Esophagus muscularis mucosa (tissue), 4 donors: Measurements from ENCODE around the gene RBM15.

ENCODE experiments used
- EP300 ChIP-seq: sonication (generic); formaldehyde crosslinking; IDR thresholded peaks from one replicate; pipeline ENCODE4 v1.6.1; 2017; ENCODE audit warnings: antibody characterized with exemption
- POLR2A ChIP-seq: fragments of 450-650 bp; IDR thresholded peaks from one replicate; pipeline ENCODE4 v1.6.1; 2017; ENCODE audit warnings: antibody characterized with exemption, moderate library complexity, mild to moderate bottlenecking, low read depth
- TF ChIP-seq, protein P1 (sequence below), 3 experiments: fragments of 200-600 bp in 2 of 3; fragments of 450-650 bp in 1 of 3; sonication (generic) in 2 of 3; IDR thresholded peaks; one replicate each; pipeline ENCODE4 v1.5.1; 2017 to 2019; ENCODE audit warnings: antibody characterized with exemption in 3 of 3, mild to moderate bottlenecking in 2 of 3, moderate library complexity in 1 of 3

GRCh38 chr1:110328274-110328673 lies 10.9 kb upstream of the RBM15 start:
- no peak for TF ChIP-seq EP300
- TF ChIP-seq, protein P1, sequence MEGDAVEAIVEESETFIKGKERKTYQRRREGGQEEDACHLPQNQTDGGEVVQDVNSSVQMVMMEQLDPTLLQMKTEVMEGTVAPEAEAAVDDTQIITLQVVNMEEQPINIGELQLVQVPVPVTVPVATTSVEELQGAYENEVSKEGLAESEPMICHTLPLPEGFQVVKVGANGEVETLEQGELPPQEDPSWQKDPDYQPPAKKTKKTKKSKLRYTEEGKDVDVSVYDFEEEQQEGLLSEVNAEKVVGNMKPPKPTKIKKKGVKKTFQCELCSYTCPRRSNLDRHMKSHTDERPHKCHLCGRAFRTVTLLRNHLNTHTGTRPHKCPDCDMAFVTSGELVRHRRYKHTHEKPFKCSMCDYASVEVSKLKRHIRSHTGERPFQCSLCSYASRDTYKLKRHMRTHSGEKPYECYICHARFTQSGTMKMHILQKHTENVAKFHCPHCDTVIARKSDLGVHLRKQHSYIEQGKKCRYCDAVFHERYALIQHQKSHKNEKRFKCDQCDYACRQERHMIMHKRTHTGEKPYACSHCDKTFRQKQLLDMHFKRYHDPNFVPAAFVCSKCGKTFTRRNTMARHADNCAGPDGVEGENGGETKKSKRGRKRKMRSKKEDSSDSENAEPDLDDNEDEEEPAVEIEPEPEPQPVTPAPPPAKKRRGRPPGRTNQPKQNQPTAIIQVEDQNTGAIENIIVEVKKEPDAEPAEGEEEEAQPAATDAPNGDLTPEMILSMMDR (IDR thresholded peaks at IDR 0.05) = no peak
- no peak for TF ChIP-seq POLR2A
